Smooth muscle cell (in vitro differentiated cells): ENCODE results near the gene SPTB. TPM values are rescaled to one million over a fixed set of nuclear protein-coding genes. Genes with fewer than 3 reads are reported as not detected.

ENCODE experiments used
- DNase-seq: peaks from one replicate; lab custom pipeline; 2025; ENCODE audit not compliant: unreplicated experiment; lab: John Stamatoyannopoulos, UW
- H2AFZ ChIP-seq: fragments of 200-600 bp; sonication (generic); 2 replicates; pipeline ENCODE4 v1.6.0; 2016; ENCODE audit warnings: antibody characterized with exemption, low read depth, mild to moderate bottlenecking
- H3F3A ChIP-seq: fragments of 200-600 bp; sonication (generic); 2 replicates; pipeline ENCODE4 v1.6.0; 2017; ENCODE audit warnings: antibody characterized with exemption, low read depth
- H3K27ac ChIP-seq: fragments of 200-600 bp; sonication (generic); 2 replicates; pipeline ENCODE4 v1.5.1; 2016; ENCODE audit warnings: low read depth, mild to moderate bottlenecking
- H3K27me3 ChIP-seq: fragments of 200-600 bp; sonication (generic); 2 replicates; pipeline ENCODE4 v1.6.1; 2016; ENCODE audit warnings: low read depth, mild to moderate bottlenecking
- H3K36me3 ChIP-seq: fragments of 200-600 bp; sonication (generic); 2 replicates; pipeline ENCODE4 v1.5.1; 2016; ENCODE audit warnings: low read depth
- H3K4me1 ChIP-seq: fragments of 200-600 bp; sonication (generic); 2 replicates; pipeline ENCODE4 v1.5.1; 2016; ENCODE audit warnings: low read depth
- H3K4me2 ChIP-seq: fragments of 200-600 bp; sonication (generic); 2 replicates; pipeline ENCODE4 v1.6.0; 2016; ENCODE audit warnings: mild to moderate bottlenecking
- H3K4me3 ChIP-seq: fragments of 200-600 bp; sonication (generic); 2 replicates; pipeline ENCODE4 v1.5.1; 2016; ENCODE audit warnings: mild to moderate bottlenecking
- H3K79me2 ChIP-seq: fragments of 200-600 bp; sonication (generic); 2 replicates; pipeline ENCODE4 v1.6.0; 2016; ENCODE audit warnings: low read depth, mild to moderate bottlenecking
- H3K9ac ChIP-seq: fragments of 200-600 bp; sonication (generic); 2 replicates; pipeline ENCODE4 v1.6.0; 2016; ENCODE audit warnings: low read depth
- H3K9me3 ChIP-seq: fragments of 200-600 bp; sonication (generic); replicated peaks from 2 replicates; pipeline ENCODE4 v1.5.1; 2016; ENCODE audit warnings: low read depth
- H4K20me1 ChIP-seq: fragments of 200-600 bp; sonication (generic); 2 replicates; pipeline ENCODE4 v1.6.0; 2016; ENCODE audit warnings: low read depth
- CTCF ChIP-seq: fragments of 200-600 bp; sonication (generic); IDR thresholded peaks from 2 replicates; pipeline ENCODE4 v1.5.1; 2017; ENCODE audit warnings: borderline replicate concordance, mild to moderate bottlenecking, antibody characterized with exemption; ENCODE audit not compliant: insufficient read depth, poor library complexity, severe bottlenecking
- WGBS: methylation state at CpG from one replicate; pipeline ENCODE4 v1.1.7; 2016; ENCODE audit warnings: low lambda C conversion rate; 5-methylcytosine and 5-hydroxymethylcytosine counted together
- polyA plus RNA-seq: library from polyadenylated mRNA; unstranded; fragments of >200 nt; fragmentation: Nextera tagmentation; extraction: Ambion mirVana; gene quantifications from 2 replicates; pipeline ENCODE4 v1.2.1, GENCODE V29; 2016
- total RNA-seq: library from RNA; depleted of rRNA; stranded (reverse); fragments of >200 nt; gene quantifications from 2 replicates; pipeline ENCODE4 v1.2.3, GENCODE V29; 2014

SPTB gene
- total and polyA plus RNA-seq, 2 experiments from 2014 or later: 0.25 to 3.3 TPM

- H2AFZ ChIP-seq: no peak overlapping the region
- H3K36me3 ChIP-seq: no peaks in the 10 kb centered on the region
- H3K27ac ChIP-seq: no peak overlapping the region
- peaks cover 4% of the 10 kb centered on the region for H3F3A ChIP-seq
- H4K20me1 ChIP-seq: no peaks in the 10 kb centered on the region
- no peak overlapping the region for H3K9ac ChIP-seq
- H3K79me2 ChIP-seq: peaks cover 14% of the 10 kb centered on the region
- H3K4me3 ChIP-seq: no peak overlapping the region
- DNase-seq: no peak
- no peak overlapping the region for H3K4me2 ChIP-seq
- no peaks in the 10 kb centered on the region for H3K9me3 ChIP-seq
- no peaks in the 10 kb centered on the region for H3K27me3 ChIP-seq
- H3K4me1 ChIP-seq: peaks cover 6% of the 10 kb centered on the region
- peak; percentile 66 for TF ChIP-seq CTCF
- 5% methylated on average over 3 of the region's 3 CpGs for WGBS
Measured at GRCh38 chr14:64910847-64911495, 31.3 kb upstream of the SPTB start.

GRCh38 chr14:64906022-64906421 is 26.3 kb upstream of the SPTB start:
- no peak overlapping the region for H3K4me2 ChIP-seq
- no peaks in the 10 kb centered on the region for H3K36me3 ChIP-seq
- TF ChIP-seq CTCF: no peak
- no peak overlapping the region for H3K27ac ChIP-seq
- no peak overlapping the region for H3K4me3 ChIP-seq
- no peaks in the 10 kb centered on the region for H3K27me3 ChIP-seq
- H3K9me3 ChIP-seq: no peaks in the 10 kb centered on the region
- H3F3A ChIP-seq: no peaks in the 10 kb centered on the region
- DNase-seq: no peak
- no peaks in the 10 kb centered on the region for H3K4me1 ChIP-seq
- no peaks in the 10 kb centered on the region for H4K20me1 ChIP-seq
- 81% methylated on average over 6 of the region's 6 CpGs for WGBS
- H2AFZ ChIP-seq: no peak overlapping the region
- H3K79me2 ChIP-seq: no peaks in the 10 kb centered on the region
- no peak overlapping the region for H3K9ac ChIP-seq

GRCh38 chr14:64899958-64900357 is 20.3 kb upstream of the SPTB start:
- Histone ChIP-seq H3K4me1 (no peaks in the 10 kb centered on the region), H3K9me3 (no peaks in the 10 kb centered on the region), H3K4me3 (no peak overlapping the region), H3K27ac (no peak overlapping the region), H3K9ac (no peak overlapping the region), H3K27me3 (no peaks in the 10 kb centered on the region), H3K79me2 (no peaks in the 10 kb centered on the region), H3F3A (no peaks in the 10 kb centered on the region), H3K4me2 (no peak overlapping the region), H2AFZ (no peak overlapping the region), H3K36me3 (no peaks in the 10 kb centered on the region), H4K20me1 (no peaks in the 10 kb centered on the region)
- WGBS: 76% methylated on average over 1 of the region's 1 CpG
- DNase-seq: no peak
- no peak for TF ChIP-seq CTCF

GRCh38 chr14:64891839-64892375 is 12.2 kb upstream of the SPTB start:
- H3K9ac ChIP-seq: no peak overlapping the region
- no peaks in the 10 kb centered on the region for H3F3A ChIP-seq
- no peak for DNase-seq
- H2AFZ ChIP-seq: no peak overlapping the region
- no peaks in the 10 kb centered on the region for H3K36me3 ChIP-seq
- no peaks in the 10 kb centered on the region for H4K20me1 ChIP-seq
- TF ChIP-seq CTCF: peak; percentile 68
- no peaks in the 10 kb centered on the region for H3K4me1 ChIP-seq
- no peaks in the 10 kb centered on the region for H3K9me3 ChIP-seq
- no peak overlapping the region for H3K4me3 ChIP-seq
- no peaks in the 10 kb centered on the region for H3K79me2 ChIP-seq
- no peak overlapping the region for H3K27ac ChIP-seq
- WGBS: 61% methylated on average over 2 of the region's 2 CpGs
- peaks cover 12% of the 10 kb centered on the region for H3K27me3 ChIP-seq
- no peak overlapping the region for H3K4me2 ChIP-seq
